Endometrium (tissue), 2 donors: ENCODE results near the gene FAM76A.
"Not testable (repeated sequence)": the region's sequence is repeated elsewhere in the genome, so short reads cannot be mapped to it uniquely, and the experiment has no call there.

Experiments
- FAIRE-seq: peaks from 2 replicates; lab custom pipeline; 2012; peaks lifted over from hg19 to GRCh38; lab: Jason Lieb, UNC
- donor health status: control.
- donor health status: control.

The FAM76A gene

GRCh38 chr1:27724961-27725373, 794 bp upstream of the FAM76A start:
- FAIRE-seq, result no peak

GRCh38 chr1:27726173-27727044, 648 bp downstream of the FAM76A start:
- no peak for FAIRE-seq

GRCh38 chr1:27727126-27727525, 1.4 kb downstream of the FAM76A start:
- no peak for FAIRE-seq

- no peak for FAIRE-seq
These were observed 10.5 kb downstream of the FAM76A start for GRCh38 chr1:27736252-27736651.

- no peak for FAIRE-seq
These were observed 15.4 kb downstream of the FAM76A start for GRCh38 chr1:27741121-27741520.

- FAIRE-seq, result no peak
These were observed 18.8 kb downstream of the FAM76A start for GRCh38 chr1:27744556-27744955.

- no peak for FAIRE-seq
These were observed 19.7 kb downstream of the FAM76A start for GRCh38 chr1:27745466-27745865.

GRCh38 chr1:27752360-27752759, 26.6 kb downstream of the FAM76A start:
- FAIRE-seq, result no peak

GRCh38 chr1:27755286-27755685, 29.5 kb downstream of the FAM76A start:
- no peak for FAIRE-seq

GRCh38 chr1:27755865-27756264, 30.1 kb downstream of the FAM76A start:
- FAIRE-seq, result no peak

- FAIRE-seq, result no peak
These were observed 33.5 kb downstream of the FAM76A start for GRCh38 chr1:27759236-27759635.

GRCh38 chr1:27760426-27760825, 34.7 kb downstream of the FAM76A start:
- FAIRE-seq, result no peak

- no peak for FAIRE-seq
These were observed 36.3 kb downstream of the FAM76A start for GRCh38 chr1:27762033-27762432.

GRCh38 chr1:27763358-27763757, 37.6 kb downstream of the FAM76A start:
- FAIRE-seq, result no peak

GRCh38 chr1:27770293-27770830, 44.6 kb downstream of the FAM76A start:
- FAIRE-seq, result no peak

- no peak for FAIRE-seq
These were observed 46.5 kb downstream of the FAM76A start for GRCh38 chr1:27772036-27772931.

GRCh38 chr1:27772932-27773825, 47.4 kb downstream of the FAM76A start, which contains the start of gene STX12:
STX12 (plus strand) TSS chr1:27773219; CDS start chr1:27773308, 89 bp downstream.
- FAIRE-seq, result peak; percentile 96

GRCh38 chr1:27773826-27774445, 48.2 kb downstream of the FAM76A start:
- no peak for FAIRE-seq

- FAIRE-seq, result no peak
These were observed 48.9 kb downstream of the FAM76A start for GRCh38 chr1:27774654-27775053.

- FAIRE-seq, result not testable (repeated sequence)
These were observed 49.6 kb downstream of the FAM76A start for GRCh38 chr1:27775336-27775735.

- FAIRE-seq, result not testable (repeated sequence)
These were observed 50.5 kb downstream of the FAM76A start for GRCh38 chr1:27776276-27776675.
